ENCODE measurements around the gene ICAM2. TPM values are rescaled to one million over a fixed set of nuclear protein-coding genes. Genes with fewer than 3 reads are reported as not detected.
"Not testable (repeated sequence)": the region's sequence is repeated elsewhere in the genome, so short reads cannot be mapped to it uniquely, and the experiment has no call there.

Gene ICAM2
- total RNA-seq, 2 donors from 2014 or later, result 7.3 to 12.6 TPM

DNA sequence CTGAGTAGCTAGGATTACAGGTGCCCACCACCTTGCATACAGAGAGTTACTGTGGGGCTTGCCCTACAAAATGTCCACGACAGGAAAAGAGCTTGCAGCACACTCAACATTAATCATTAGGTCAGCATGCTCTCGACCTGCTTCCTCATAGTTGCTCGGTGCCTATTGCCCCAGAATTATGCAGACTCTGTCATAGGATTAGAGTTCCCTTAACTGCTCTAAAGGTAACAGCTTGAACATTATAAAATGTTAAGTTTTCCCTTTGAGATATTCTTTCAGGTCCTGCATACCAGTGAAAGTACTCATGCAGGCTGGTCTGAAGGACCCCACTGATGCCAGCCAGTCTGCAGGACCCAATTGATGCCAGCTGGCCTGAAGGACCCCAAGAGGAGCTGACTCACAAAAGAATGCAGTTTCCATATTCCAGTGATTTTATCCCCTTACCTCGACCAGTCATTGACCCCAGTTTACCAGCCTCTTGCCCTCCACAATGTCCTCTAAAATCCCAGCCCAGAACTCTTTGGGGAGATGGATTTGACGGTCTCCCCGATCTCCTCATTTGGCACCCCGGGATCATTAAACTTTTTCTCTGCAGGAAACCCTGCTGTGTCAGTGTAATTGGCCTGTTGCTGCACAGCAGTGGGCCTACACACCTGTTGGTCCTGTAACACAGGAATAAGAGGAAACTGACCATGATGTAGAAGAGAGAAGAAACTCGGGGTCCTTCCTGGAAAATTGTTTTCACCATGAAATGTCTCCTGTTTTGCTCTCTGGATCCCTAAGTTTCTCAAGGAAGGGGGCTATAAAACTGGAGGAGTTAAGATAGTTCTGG lies 10.6 kb downstream of the ICAM2 start:
- no peaks in the 10 kb centered on the region for H3K4me1 ChIP-seq (replicated peaks)
- 67% methylated on average over 8 of the region's 8 CpGs for WGBS
- no peaks in the 10 kb centered on the region for H3K27me3 ChIP-seq (replicated peaks; ENCODE audit: insufficient read depth)
- H3K4me3 ChIP-seq, result no peak overlapping the region
- intact Hi-C loops (cut with DNase I), result no loop called here
- no peaks in the 10 kb centered on the region for H3K9me3 ChIP-seq
- TF ChIP-seq, protein P1, sequence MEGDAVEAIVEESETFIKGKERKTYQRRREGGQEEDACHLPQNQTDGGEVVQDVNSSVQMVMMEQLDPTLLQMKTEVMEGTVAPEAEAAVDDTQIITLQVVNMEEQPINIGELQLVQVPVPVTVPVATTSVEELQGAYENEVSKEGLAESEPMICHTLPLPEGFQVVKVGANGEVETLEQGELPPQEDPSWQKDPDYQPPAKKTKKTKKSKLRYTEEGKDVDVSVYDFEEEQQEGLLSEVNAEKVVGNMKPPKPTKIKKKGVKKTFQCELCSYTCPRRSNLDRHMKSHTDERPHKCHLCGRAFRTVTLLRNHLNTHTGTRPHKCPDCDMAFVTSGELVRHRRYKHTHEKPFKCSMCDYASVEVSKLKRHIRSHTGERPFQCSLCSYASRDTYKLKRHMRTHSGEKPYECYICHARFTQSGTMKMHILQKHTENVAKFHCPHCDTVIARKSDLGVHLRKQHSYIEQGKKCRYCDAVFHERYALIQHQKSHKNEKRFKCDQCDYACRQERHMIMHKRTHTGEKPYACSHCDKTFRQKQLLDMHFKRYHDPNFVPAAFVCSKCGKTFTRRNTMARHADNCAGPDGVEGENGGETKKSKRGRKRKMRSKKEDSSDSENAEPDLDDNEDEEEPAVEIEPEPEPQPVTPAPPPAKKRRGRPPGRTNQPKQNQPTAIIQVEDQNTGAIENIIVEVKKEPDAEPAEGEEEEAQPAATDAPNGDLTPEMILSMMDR (IDR thresholded peaks at IDR 0.05), result no peak
- H3K36me3 ChIP-seq, result no peaks in the 10 kb centered on the region
- no peak overlapping the region for H3K27ac ChIP-seq
- DNase-seq (ENCODE audit: low spot score), result no peak

DNA sequence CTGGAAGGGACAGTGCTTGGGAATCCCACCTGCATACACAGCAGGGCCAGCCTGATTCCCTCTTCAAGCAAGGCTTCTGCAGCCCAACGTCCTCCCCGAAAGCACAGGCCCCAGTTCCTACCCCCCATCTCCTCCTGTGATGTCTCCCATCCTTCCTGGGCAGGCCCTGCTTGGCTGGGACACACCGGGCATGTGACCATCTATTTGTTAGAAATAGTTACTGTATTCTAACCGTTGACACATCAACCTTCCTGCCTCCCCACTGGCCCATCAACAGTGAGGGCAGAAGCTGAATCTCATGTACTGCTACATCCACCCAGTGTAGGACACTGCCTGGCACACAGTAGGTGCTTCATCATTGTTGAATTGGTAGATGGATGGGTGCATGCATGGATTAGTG lies 11.6 kb downstream of the ICAM2 start:
- Histone ChIP-seq H3K9me3 (no peaks in the 10 kb centered on the region), H3K36me3 (no peaks in the 10 kb centered on the region), H3K27ac (no peak overlapping the region), H3K4me3 (no peak overlapping the region), H3K4me1 (replicated peaks) (no peaks in the 10 kb centered on the region), H3K27me3 (replicated peaks; ENCODE audit: insufficient read depth) (no peaks in the 10 kb centered on the region)
- intact Hi-C loops (cut with DNase I), result no loop called here
- 69% methylated on average over 4 of the region's 4 CpGs for WGBS
- TF ChIP-seq POLR2AphosphoS5 (IDR thresholded peaks at IDR 0.05), result no peak
- TF ChIP-seq POLR2A (IDR thresholded peaks at IDR 0.05), result no peak
- TF ChIP-seq, protein P1 (IDR thresholded peaks at IDR 0.05), result no peak
- DNase-seq (ENCODE audit: low spot score), result no peak

DNA sequence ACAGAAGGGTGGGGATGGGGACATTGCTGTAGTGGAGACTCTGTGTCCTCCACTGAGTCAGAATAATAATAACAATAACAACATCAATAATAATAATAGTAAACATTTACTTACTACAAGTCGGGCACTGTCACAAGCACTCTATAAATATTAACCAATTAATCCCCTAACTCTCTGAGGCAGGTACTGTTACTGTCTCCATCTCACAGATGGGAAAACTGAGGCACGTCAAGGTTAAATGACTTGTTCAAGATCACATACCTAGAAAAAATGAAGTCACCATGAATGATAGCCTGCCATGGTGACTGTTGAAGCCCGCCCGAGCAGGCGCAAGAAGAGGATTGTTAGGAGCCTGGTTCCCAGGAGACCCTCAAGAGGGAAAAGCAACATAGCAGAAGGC lies 12.1 kb downstream of the ICAM2 start:
- WGBS, result 80% methylated on average over 5 of the region's 5 CpGs
- H3K4me3 ChIP-seq, result no peak overlapping the region
- intact Hi-C loops (cut with DNase I), result no loop called here
- no peaks in the 10 kb centered on the region for H3K27me3 ChIP-seq (replicated peaks; ENCODE audit: insufficient read depth)
- H3K27ac ChIP-seq, result no peak overlapping the region
- DNase-seq (ENCODE audit: low spot score), result no peak
- no peaks in the 10 kb centered on the region for H3K9me3 ChIP-seq
- H3K36me3 ChIP-seq, result no peaks in the 10 kb centered on the region
- TF ChIP-seq POLR2AphosphoS5 (IDR thresholded peaks at IDR 0.05) (no peak), POLR2A (IDR thresholded peaks at IDR 0.05) (no peak)
- TF ChIP-seq, protein P1 (IDR thresholded peaks at IDR 0.05), result no peak
- no peaks in the 10 kb centered on the region for H3K4me1 ChIP-seq (replicated peaks)

DNA sequence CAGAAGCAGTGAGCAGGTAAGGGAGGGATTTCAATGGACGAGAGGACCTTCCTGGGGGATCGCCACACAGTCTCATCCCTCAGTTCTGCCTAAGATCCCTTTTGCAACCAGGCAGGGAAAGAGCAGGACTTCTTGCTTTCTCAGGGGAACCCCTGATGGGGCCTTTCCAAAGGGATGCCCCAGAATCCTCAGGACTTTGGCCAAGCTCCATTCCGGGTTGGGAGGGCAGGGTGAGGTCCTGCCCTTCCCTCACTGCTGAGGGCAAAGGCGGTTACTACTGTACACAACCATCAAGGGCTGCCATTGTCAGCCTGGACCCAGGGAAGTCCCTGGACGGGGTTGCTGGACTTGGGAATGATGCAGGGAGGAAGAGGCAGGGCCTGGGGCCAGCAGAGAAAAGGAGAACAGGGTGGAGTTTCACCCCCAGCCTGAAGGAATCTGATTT lies 12.6 kb downstream of the ICAM2 start:
- TF ChIP-seq POLR2AphosphoS5 (IDR thresholded peaks at IDR 0.05) (no peak), POLR2A (IDR thresholded peaks at IDR 0.05) (no peak)
- TF ChIP-seq, protein P1 (IDR thresholded peaks at IDR 0.05), result no peak
- WGBS, result 69% methylated on average over 5 of the region's 5 CpGs
- no peaks in the 10 kb centered on the region for H3K36me3 ChIP-seq
- H3K4me1 ChIP-seq (replicated peaks), result no peaks in the 10 kb centered on the region
- intact Hi-C loops (cut with DNase I), result no loop called here
- no peaks in the 10 kb centered on the region for H3K9me3 ChIP-seq
- no peaks in the 10 kb centered on the region for H3K27me3 ChIP-seq (replicated peaks; ENCODE audit: insufficient read depth)
- no peak for DNase-seq (ENCODE audit: low spot score)
- H3K4me3 ChIP-seq, result no peak overlapping the region
- H3K27ac ChIP-seq, result no peak overlapping the region

DNA sequence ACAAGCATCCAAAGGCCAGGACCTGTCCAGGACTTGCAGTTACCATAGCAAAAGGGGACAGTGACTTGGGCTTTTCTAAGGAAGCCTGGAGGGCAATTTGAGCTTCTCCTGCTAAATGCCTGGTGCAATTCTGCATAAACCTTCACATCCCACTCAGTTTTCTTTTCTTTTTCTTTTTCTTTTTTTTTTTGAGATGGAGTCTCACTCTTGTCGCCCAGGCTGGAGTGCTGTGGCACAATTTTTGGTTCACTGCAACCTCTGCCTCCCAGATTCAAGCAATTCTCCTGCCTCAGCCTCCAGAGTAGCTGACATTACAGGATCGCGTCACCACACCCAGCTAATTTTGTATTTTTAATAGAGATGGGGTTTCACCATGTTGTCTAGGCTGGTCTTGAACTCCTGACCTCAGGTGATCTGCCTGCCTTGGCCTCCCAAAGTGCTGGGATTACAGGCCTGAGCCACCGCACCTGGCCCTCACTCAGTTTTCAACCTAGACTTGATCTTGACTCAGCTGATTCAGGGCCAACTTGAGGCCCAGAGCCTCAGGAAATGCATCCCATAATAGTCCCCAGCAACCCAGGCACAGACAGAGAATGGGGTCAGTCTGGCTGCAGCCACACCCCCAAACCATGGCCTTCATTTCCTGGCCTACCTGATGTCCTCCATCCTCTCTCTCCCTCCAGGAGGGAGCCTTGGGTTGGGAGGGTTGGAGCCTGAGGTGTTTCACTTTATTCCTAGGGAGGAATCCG lies 13.2 kb downstream of the ICAM2 start:
- WGBS, result 94% methylated on average over 5 of the region's 5 CpGs
- H3K27ac ChIP-seq; H3K9me3 ChIP-seq; H3K27me3 ChIP-seq (replicated peaks; ENCODE audit: insufficient read depth); DNase-seq (ENCODE audit: low spot score); intact Hi-C loops (cut with DNase I); H3K4me3 ChIP-seq; H3K4me1 ChIP-seq (replicated peaks); H3K36me3 ChIP-seq: not testable (repeated sequence)
